ENCODE measurements around the gene SMC5. TPM values are rescaled to one million over a fixed set of nuclear protein-coding genes. Genes with fewer than 3 reads are reported as not detected.

The SMC5 gene
- total and polyA plus RNA-seq, 2 of the 13 experiments (the other 11 are each of a cell fraction or from before 2014, with no cell fraction given): 7.2 to 26.7 TPM

- TF ChIP-seq ZNF788 (CRISPR knock-in tag; IDR thresholded peaks at IDR 0.05; ENCODE audit: borderline replicate concordance): peak; percentile 46; the same call in 1 of the 2 replicates
- TF ChIP-seq SATB2 (CRISPR knock-in tag; IDR thresholded peaks at IDR 0.05): no peak
- TF ChIP-seq ZFP36 (IDR thresholded peaks at IDR 0.05; ENCODE audit: borderline replicate concordance, low read depth, low read length, partially characterized antibody): no peak
- TF ChIP-seq ARNT2 (CRISPR knock-in tag; IDR thresholded peaks at IDR 0.05; ENCODE audit: low read depth): peak; percentile 88
- 0 out of 2 replicates have a peak, but pooled peaks have one; percentile 11 for TF ChIP-seq MIER2 (CRISPR knock-in tag; IDR thresholded peaks at IDR 0.05)
- TF ChIP-seq CCDC6 (CRISPR knock-in tag; IDR thresholded peaks at IDR 0.05): peak; percentile 90; the same call in 1 of the 2 replicates
- no peak for TF ChIP-seq ZNF737 (CRISPR knock-in tag; IDR thresholded peaks at IDR 0.05; ENCODE audit: borderline replicate concordance)
- no peak for TF ChIP-seq ZNF550 (CRISPR knock-in tag; IDR thresholded peaks at IDR 0.05; ENCODE audit: borderline replicate concordance)
- TF ChIP-seq PLSCR1 (CRISPR knock-in tag; IDR thresholded peaks at IDR 0.05; ENCODE audit: borderline replicate concordance): 0 out of 2 replicates have a peak, but pooled peaks have one; percentile 69
- TF ChIP-seq ARID4A (CRISPR knock-in tag; IDR thresholded peaks at IDR 0.05; ENCODE audit: borderline replicate concordance): peak; percentile 87
- TF ChIP-seq ARID5B (CRISPR knock-in tag; IDR thresholded peaks at IDR 0.05): peak; percentile 48
- TF ChIP-seq ZNF101 (CRISPR knock-in tag; IDR thresholded peaks at IDR 0.05; ENCODE audit: borderline replicate concordance, low read depth): peak; percentile 72; the same call in 1 of the 2 replicates
- TF ChIP-seq ELF1 (CRISPR knock-in tag; IDR thresholded peaks at IDR 0.05): peak; percentile 31; the same call in 1 of the 2 replicates
- TF ChIP-seq SMAD1 (CRISPR knock-in tag; IDR thresholded peaks at IDR 0.05; ENCODE audit: borderline replicate concordance, low read depth): 0 out of 2 replicates have a peak, but pooled peaks have one; percentile 36
- 0 out of 2 replicates have a peak, but pooled peaks have one; percentile 34 for TF ChIP-seq ZNF773 (CRISPR knock-in tag; IDR thresholded peaks at IDR 0.05; ENCODE audit: borderline replicate concordance)
- TF ChIP-seq ZBTB33 (CRISPR knock-in tag; IDR thresholded peaks at IDR 0.05): no peak
These were observed at the start of gene SMC5 (continued) for GRCh38 chr9:70258692-70259511.

Measured in HepG2 (cell line).